Measurements from ENCODE around the gene GPR31. TPM values are rescaled to one million over a fixed set of nuclear protein-coding genes. Genes with fewer than 3 reads are reported as not detected.
"Not testable (repeated sequence)": the region's sequence is repeated elsewhere in the genome, so short reads cannot be mapped to it uniquely, and the experiment has no call there.

The GPR31 gene, protein sequence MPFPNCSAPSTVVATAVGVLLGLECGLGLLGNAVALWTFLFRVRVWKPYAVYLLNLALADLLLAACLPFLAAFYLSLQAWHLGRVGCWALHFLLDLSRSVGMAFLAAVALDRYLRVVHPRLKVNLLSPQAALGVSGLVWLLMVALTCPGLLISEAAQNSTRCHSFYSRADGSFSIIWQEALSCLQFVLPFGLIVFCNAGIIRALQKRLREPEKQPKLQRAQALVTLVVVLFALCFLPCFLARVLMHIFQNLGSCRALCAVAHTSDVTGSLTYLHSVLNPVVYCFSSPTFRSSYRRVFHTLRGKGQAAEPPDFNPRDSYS
- total RNA-seq = not detected

DNA sequence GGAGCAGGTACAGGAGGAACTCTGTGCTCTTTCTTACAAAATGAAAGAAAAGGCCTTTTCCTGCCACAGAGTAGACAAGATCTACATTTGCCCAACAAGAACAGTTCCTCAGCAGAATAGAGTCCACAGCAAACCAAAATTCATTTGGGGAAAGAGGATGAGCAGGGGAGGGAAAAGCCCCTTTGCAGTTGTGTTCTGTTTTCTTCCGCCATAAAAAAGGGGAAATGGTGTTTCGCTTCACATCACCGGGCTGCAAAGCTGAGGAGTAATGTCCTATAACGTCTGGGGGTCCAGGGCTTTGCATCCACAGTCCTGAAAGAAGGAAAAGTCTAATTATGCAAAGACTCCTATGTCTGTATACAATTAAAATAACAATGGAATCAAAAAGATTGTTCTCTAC, at the start of gene GPR31:
Gene GPR31 (minus strand): TSS at position 118 of the 400 bp plus-strand sequence. CDS start 149 bp downstream, outside the sequence.
- Histone ChIP-seq H3K36me3 (no peaks in the 10 kb centered on the region), H3K4me1 (no peaks in the 10 kb centered on the region), H3K9me3 (no peaks in the 10 kb centered on the region), H3K27ac (no peak within 1 kb of the TSS), H3K27me3 (no peaks in the 10 kb centered on the region), H3K4me3 (no peak within 1 kb of the TSS)
- TF ChIP-seq POLR2A (IDR thresholded peaks at IDR 0.05) (no peak), EP300 (IDR thresholded peaks at IDR 0.05) (no peak), POLR2AphosphoS5 (IDR thresholded peaks at IDR 0.05) (no peak)
- TF ChIP-seq, protein P1, sequence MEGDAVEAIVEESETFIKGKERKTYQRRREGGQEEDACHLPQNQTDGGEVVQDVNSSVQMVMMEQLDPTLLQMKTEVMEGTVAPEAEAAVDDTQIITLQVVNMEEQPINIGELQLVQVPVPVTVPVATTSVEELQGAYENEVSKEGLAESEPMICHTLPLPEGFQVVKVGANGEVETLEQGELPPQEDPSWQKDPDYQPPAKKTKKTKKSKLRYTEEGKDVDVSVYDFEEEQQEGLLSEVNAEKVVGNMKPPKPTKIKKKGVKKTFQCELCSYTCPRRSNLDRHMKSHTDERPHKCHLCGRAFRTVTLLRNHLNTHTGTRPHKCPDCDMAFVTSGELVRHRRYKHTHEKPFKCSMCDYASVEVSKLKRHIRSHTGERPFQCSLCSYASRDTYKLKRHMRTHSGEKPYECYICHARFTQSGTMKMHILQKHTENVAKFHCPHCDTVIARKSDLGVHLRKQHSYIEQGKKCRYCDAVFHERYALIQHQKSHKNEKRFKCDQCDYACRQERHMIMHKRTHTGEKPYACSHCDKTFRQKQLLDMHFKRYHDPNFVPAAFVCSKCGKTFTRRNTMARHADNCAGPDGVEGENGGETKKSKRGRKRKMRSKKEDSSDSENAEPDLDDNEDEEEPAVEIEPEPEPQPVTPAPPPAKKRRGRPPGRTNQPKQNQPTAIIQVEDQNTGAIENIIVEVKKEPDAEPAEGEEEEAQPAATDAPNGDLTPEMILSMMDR (IDR thresholded peaks at IDR 0.05) = no peak
- 68 to 90% methylated on average over 2 to 4 of the region's 4 CpGs for WGBS, 2 donors (ENCODE audit: low coverage in 1 of 2)
- no peak for ATAC-seq

DNA sequence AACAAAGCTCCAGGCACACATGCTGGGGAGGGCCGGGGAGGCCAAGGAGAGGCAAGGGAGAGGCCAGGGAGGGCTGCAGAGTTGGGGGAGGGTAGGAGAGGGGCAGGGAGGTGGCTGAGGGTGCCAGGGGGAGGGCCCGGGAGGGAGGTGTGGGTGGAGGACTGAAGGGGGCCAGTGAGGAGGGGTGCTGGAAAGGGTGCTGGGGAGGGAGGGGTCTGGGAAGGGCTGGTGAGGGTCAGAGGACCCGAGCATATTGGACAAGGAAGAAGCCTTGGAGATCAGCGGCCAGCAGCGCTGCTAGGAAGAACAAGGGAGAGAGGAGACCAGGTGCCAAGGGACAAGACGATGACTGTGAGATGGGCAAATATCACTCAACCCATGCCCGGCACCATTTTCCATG, 49.7 kb upstream of the GPR31 start:
- H3K9me3 ChIP-seq = no peaks in the 10 kb centered on the region
- peaks cover 13% of the 10 kb centered on the region for H3K27me3 ChIP-seq
- no peak for ATAC-seq
- WGBS, 2 donors (ENCODE audit: low coverage in 1 of 2) = 78 to 100% methylated on average over 4 to 6 of the region's 7 CpGs
- no peak overlapping the region for H3K4me3 ChIP-seq
- no peaks in the 10 kb centered on the region for H3K4me1 ChIP-seq
- TF ChIP-seq EP300 (IDR thresholded peaks at IDR 0.05) (no peak), POLR2A (IDR thresholded peaks at IDR 0.05) (no peak), POLR2AphosphoS5 (IDR thresholded peaks at IDR 0.05) (no peak)
- TF ChIP-seq, protein P1 (IDR thresholded peaks at IDR 0.05) = no peak
- H3K36me3 ChIP-seq = no peaks in the 10 kb centered on the region
- no peak overlapping the region for H3K27ac ChIP-seq

DNA sequence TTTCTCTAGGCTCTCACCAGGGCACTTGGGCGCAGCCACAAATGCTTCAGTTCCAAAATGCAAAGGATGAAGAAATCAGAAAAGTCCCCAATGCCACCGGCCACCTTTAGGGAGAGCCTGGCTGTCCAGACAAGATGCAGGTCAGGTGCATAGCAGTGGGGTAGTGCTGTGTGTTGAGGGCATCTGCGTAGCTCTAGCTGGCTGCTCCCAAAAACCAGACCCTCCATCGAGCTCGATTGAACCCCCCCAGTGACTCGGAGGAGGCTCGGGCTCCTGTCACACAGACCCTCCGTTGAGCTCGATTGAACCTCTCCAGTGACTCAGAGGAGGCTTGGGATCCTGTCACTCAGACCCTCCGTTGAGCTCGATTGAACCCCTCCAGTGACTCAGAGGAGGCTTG, 47.5 kb upstream of the GPR31 start:
- H3K4me3 ChIP-seq, ATAC-seq, H3K27ac ChIP-seq, H3K4me1 ChIP-seq, H3K9me3 ChIP-seq, H3K36me3 ChIP-seq: not testable (repeated sequence)
- peaks cover 21% of the 10 kb centered on the region for H3K27me3 ChIP-seq
- 71 to 100% methylated on average over 1 to 5 of the region's 11 CpGs for WGBS, 2 donors (ENCODE audit: low coverage in 1 of 2)

DNA sequence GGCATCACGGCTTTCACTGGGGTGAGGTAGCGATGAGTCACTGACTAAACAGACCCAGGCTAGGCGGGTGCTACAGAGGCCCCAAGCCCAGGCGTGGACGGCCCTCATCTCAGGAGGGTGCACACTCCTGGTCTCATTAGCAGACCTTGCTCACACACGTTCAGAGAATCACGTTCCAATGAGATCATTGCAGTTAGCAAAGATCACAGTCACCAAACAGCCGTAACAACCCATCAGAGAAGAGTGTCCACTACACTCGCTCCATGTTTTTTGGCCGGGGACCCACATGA, 46.2 kb upstream of the GPR31 start:
- H3K4me3 ChIP-seq, H3K36me3 ChIP-seq, ATAC-seq, H3K9me3 ChIP-seq, H3K4me1 ChIP-seq, H3K27ac ChIP-seq: not testable (repeated sequence)
- WGBS, 2 donors (ENCODE audit: low coverage in 1 of 2) = 40% methylated on average over 1 of the region's 10 CpGs; no CpG with 5 or more reads in 1 of the 2 donors
- H3K27me3 ChIP-seq = peaks cover 19% of the 10 kb centered on the region

DNA sequence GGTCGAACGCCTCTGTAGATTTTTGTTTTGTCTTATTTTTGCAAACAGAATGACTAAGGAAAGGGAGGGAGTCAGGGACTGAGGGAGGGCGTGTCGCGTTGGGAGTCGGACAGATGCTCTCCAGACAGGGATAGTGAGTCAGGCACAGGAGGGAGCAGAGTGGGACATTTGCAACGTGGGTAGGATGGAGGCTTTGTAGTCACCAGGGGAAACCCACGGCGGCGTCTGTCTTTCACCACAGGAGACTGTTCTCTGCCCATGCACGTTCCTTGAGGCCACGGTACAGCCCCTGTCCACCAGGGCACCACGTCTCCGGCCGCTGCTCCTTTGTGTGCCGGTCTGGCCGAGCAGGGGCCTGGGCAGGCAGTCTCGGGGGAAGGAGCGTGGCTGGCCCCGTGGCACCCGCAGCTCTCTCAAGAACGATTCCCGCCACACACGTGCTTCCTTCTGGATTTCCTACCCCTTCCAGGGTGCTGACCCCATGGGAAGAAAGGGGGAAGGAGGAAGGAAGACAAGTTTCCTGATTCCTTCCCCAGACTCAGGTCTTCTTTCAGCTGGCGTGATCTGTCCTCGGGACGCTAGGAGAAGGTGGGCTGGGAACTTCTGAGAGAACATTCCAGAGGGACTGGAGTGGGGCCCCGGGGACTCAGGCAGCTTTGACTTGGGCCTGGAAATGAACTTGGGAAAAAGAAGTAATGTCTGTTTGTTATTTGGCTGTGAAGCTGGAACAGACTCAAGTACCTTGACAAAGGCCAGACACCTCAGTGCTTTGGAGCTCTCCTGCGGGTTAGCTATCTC, 45.7 kb upstream of the GPR31 start:
- not testable (repeated sequence) for H3K4me3 ChIP-seq, H3K36me3 ChIP-seq, H3K9me3 ChIP-seq, H3K27ac ChIP-seq, H3K4me1 ChIP-seq, ATAC-seq
- WGBS, 2 donors (ENCODE audit: low coverage in 1 of 2) = 77% methylated on average over 13 of the region's 29 CpGs; no CpG with 5 or more reads in 1 of the 2 donors
- H3K27me3 ChIP-seq = peaks cover 19% of the 10 kb centered on the region

DNA sequence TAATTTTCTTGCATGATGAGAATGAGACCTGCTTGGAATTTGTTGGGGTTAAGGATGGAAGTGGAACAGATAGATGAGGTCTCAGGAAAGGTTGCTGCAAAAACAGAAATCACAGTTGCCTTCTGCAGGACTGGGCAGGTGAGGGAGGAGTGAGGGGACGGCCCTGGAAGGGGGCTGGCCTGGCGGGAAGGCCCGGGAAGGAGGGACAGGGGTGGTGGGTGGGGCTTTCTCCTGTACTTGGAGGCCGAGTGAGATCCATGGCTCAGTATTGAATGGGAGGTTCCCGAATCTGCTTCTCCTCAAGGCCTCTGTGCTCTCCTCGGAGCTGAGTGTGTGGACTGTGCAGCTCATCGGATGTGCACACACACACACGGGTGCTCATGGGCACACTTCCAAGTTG, 44.8 kb upstream of the GPR31 start:
- not testable (repeated sequence) for H3K4me1 ChIP-seq, ATAC-seq, H3K27ac ChIP-seq, H3K36me3 ChIP-seq, H3K9me3 ChIP-seq, H3K4me3 ChIP-seq
- WGBS, 2 donors (ENCODE audit: low coverage in 1 of 2) = 42 to 90% methylated on average over 2 to 4 of the region's 8 CpGs
- peaks cover 19% of the 10 kb centered on the region for H3K27me3 ChIP-seq

DNA sequence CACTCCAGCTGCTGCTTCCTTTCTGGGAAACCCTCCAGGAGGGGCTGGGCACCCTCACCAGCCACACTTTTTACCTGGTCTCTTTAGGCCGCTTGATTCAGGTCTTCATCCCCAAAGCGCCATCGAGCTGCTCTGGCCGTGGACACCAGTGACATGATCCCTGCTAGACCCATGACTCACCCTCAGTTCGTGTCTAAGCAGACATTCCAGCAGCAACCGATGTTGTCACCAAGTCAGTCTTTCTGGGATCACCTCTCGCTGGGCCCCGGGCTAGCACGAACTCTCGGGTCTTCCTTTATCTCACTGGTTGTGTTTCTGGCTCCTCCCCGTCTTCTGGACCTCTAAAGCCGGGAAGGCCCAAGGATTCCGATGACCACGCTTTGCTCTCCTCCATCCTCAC, 43.0 kb upstream of the GPR31 start:
- H3K4me1 ChIP-seq = no peaks in the 10 kb centered on the region
- no peak overlapping the region for H3K27ac ChIP-seq
- no peak overlapping the region for H3K4me3 ChIP-seq
- ATAC-seq = no peak
- TF ChIP-seq POLR2A (IDR thresholded peaks at IDR 0.05) (no peak), POLR2AphosphoS5 (IDR thresholded peaks at IDR 0.05) (no peak), EP300 (IDR thresholded peaks at IDR 0.05) (no peak)
- TF ChIP-seq, protein P1 (IDR thresholded peaks at IDR 0.05) = no peak
- 95 to 96% methylated on average over 14 of the region's 14 CpGs for WGBS, 2 donors (ENCODE audit: low coverage in 1 of 2)
- H3K9me3 ChIP-seq = no peaks in the 10 kb centered on the region
- H3K36me3 ChIP-seq = no peaks in the 10 kb centered on the region
- peaks cover 19% of the 10 kb centered on the region for H3K27me3 ChIP-seq

DNA sequence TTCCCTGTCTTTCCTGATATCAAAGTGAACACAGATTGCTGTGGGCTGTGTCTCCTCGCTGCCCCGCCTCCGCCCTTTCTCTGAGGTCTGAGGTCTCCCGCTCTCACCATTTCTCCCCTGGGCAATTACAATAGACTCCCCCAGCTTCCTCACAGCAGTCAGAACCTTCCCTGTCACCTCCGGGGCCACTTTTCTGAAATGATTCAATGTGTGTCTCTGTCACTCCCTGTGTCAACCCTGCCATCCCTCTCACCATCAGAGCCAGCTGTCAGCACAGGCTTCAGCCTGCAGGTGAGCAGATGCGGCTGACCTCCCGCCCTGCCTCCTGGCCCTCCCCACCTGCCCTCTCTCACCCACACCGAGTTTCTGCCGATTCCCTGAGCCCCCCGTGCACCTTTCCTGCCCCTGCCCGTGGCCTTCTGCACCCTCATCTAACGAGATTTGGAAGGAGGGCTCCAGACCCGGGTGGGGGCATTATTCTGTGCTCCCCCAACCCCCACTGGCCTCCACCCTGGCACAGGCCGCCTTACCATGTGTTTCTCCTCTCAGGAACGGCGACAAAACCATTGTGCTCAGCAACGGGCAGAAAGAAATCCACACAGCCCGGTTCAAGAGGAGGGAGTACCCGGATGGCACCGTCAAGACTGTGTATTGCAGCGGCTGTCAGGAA, 38.3 kb upstream of the GPR31 start:
- WGBS, 2 donors (ENCODE audit: low coverage in 1 of 2) = 63 to 67% methylated on average over 1 to 3 of the region's 21 CpGs
- not testable (repeated sequence) for H3K4me1 ChIP-seq, H3K9me3 ChIP-seq, ATAC-seq, H3K36me3 ChIP-seq, H3K27ac ChIP-seq, H3K4me3 ChIP-seq
- peaks cover 24% of the 10 kb centered on the region for H3K27me3 ChIP-seq

DNA sequence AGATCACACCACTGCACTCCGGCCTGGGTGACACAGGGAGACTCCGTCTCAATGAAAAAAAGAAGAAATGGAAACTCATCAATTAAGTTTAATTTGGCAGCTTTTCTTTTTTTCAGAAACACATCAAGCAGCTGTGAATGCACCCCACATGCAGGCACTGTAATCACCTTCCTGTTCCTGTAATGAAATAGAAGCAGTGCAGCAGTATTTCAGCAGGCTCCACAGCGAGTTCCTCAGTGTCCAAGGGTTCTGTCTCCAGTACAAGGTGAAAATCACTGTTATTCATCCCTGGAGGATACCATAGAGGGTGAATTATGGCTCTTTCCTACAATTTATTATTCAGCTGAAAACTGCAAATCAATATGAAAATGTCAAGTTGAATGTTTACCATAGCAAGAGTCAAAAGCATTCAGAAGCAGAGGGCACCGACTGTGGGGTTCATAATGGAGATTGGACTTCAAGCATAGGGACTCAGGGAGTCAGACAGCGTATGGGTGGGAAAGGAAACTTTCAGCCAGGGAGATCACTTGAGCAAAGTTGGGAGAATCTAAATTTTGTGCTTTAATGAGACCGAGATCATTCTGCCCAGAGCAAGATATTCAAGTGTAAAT, 35.8 kb upstream of the GPR31 start:
- 68 to 79% methylated on average over 4 to 6 of the region's 6 CpGs for WGBS, 2 donors (ENCODE audit: low coverage in 1 of 2)
- not testable (repeated sequence) for H3K4me1 ChIP-seq, H3K4me3 ChIP-seq, H3K36me3 ChIP-seq, H3K27ac ChIP-seq, H3K27me3 ChIP-seq, ATAC-seq, H3K9me3 ChIP-seq
